Right cardiac atrium (tissue), 5 donors: ENCODE results near the gene DNAH8. TPM values are rescaled to one million over a fixed set of nuclear protein-coding genes. Genes with fewer than 3 reads are reported as not detected.
A peak's percentile ranks its signal among the peaks of the same experiment; 100 is the strongest.
"Not testable (repeated sequence)": the region's sequence is repeated elsewhere in the genome, so short reads cannot be mapped to it uniquely, and the experiment has no call there.

ENCODE experiments used
- ATAC-seq, 2 donors: fragments of 200-7000 bp; cut with Tn5 transposase; one replicate each; pipeline versions ENCODE4 v1.8.0 to v1.9.1; 2020; ENCODE audit warnings: moderate library complexity in 2 of 2, mild to moderate bottlenecking in 1 of 2
- DNase-seq, 3 donors: peaks; one replicate each; pipeline ENCODE4 v3.0.0-alpha.2; 2020
- H3K27ac ChIP-seq: one replicate; pipeline ENCODE4 v1.5.1; 2013; ENCODE audit warnings: mild to moderate bottlenecking, low read length, control low read depth, moderate library complexity
- H3K27me3 ChIP-seq: one replicate; pipeline ENCODE4 v1.6.1; 2013; ENCODE audit not compliant: control insufficient read depth, insufficient read depth
- H3K4me1 ChIP-seq: one replicate; pipeline ENCODE4 v1.6.1; 2013; ENCODE audit warnings: low read length; ENCODE audit not compliant: control insufficient read depth, insufficient read depth
- H3K4me3 ChIP-seq: one replicate; pipeline ENCODE4 v1.5.1; 2013; ENCODE audit warnings: low read length, control low read depth
- H3K9me3 ChIP-seq: one replicate; pipeline ENCODE4 v1.6.1; 2013; ENCODE audit warnings: low read length; ENCODE audit not compliant: control insufficient read depth
- WGBS: extraction: QIAGEN DNeasy Blood & Tissue Kit; methylation state at CpG from one replicate; pipeline ENCODE4 v1.1.7; 2013; 5-methylcytosine and 5-hydroxymethylcytosine counted together
- intact Hi-C, 4 donors: fragments of 100-400 bp; cut with DNase I; formaldehyde crosslinking; loops; one replicate each; pipeline versions ENCODE4 v1.11.0 to v1.14.0; 2022 to 2023
- polyA plus RNA-seq: library from polyadenylated mRNA; stranded (reverse); fragments of 200-250 nt; gene quantifications from one replicate; pipeline ENCODE4 v1.2.3, GENCODE V29; 2013
- total RNA-seq, 4 donors: library from RNA; stranded (reverse); fragmentation: NEBNext Ultra II Directional; extraction: Animal tissue kit (Norgen Biotek cat#: 25700); gene quantifications; one replicate each; pipeline ENCODE4 v1.2.1, GENCODE V29; 2021
- donor health status: healthy with polysubstance abuse.
- donor health status: DM: no; HTN: yes; CAD: no.
- donor health status: DM: no; HTN: no; CAD: no.
- donor health status: DM: no; HTN: yes; CAD: no; lungs with severe emphysema.
- donor health status: DM: yes; HTN: yes; CAD: no.

DNAH8 gene
- total and polyA plus RNA-seq, 5 donors: not detected

DNA sequence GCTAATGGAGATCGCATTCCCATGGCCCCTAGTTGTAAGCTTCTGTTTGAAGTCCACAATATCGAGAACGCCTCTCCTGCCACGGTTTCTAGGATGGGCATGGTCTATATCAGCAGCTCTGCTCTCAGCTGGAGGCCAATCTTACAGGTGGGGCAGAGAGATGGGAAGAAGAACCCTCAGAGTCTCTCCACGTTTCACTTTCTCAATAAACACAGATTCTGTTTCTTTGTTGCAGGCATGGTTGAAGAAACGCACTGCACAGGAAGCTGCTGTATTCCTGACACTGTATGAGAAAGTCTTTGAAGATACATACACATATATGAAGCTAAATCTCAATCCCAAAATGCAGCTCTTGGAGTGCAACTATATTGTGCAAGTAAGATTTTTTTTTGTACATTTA lies 157.9 kb downstream of the DNAH8 start:
- no peak for ATAC-seq
- H3K27me3 ChIP-seq: peaks cover 2% of the 10 kb centered on the region
- no peaks in the 10 kb centered on the region for H3K4me1 ChIP-seq
- H3K9me3 ChIP-seq: no peaks in the 10 kb centered on the region
- H3K27ac ChIP-seq: no peak overlapping the region
- no peak overlapping the region for H3K4me3 ChIP-seq
- WGBS: 69% methylated on average over 6 of the region's 6 CpGs
- intact Hi-C loops: loop anchor here in 3 of 4 donors (5.0 to 10.0 kb wide), 3 partner anchors 62 to 432 kb away; no protein-coding TSS in a partner anchor
- DNase-seq: no peak

DNA sequence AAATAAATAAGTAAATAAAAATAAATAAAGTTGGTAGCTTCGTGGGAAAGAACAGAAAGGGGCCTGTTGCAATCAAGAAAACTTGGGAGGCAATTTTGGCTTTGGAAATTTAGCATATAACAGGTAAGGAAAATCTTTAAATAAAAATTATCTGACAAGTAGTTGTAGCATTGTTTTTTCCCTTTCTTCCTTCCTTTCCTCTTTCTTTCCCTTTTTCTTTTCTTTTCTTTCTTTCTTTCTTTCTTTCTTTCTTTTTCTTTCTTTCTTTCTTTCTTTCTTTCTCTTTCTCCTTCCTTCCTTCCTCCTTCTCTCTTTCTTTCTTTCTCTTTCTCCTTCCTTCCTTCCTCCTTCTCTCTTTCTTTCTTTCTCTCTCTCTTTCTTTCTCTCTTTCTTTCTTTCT lies 158.7 kb downstream of the DNAH8 start:
- not testable (repeated sequence) for DNase-seq

DNA sequence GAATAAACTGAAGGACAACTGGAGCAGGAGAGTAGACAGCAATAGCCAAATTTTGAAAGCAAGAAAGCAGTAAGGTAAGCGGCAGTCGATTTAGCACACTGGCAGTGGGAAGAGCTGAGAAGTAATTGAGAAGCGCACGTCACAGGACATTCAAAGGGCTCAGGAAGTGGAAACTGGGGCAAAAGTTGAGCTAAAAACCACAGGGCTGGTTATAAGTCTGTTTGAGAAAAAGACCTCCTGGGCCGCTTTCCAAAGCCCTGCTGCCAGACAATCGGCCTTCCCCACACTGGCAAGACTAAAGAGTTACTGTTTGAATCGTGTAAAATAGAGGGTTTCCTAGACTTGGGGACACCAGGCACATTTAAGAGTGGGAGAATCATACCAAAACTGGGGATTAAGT lies 161.4 kb downstream of the DNAH8 start:
- DNase-seq (no peak), ATAC-seq (no peak)
- WGBS: 62% methylated on average over 7 of the region's 7 CpGs
- Histone ChIP-seq H3K9me3 (no peaks in the 10 kb centered on the region), H3K27ac (no peak overlapping the region), H3K4me3 (no peak overlapping the region), H3K27me3 (no peaks in the 10 kb centered on the region), H3K4me1 (no peaks in the 10 kb centered on the region)
- intact Hi-C loops: loop anchor here in 3 of 4 donors (5.0 to 10.0 kb wide), 3 partner anchors 58 to 436 kb away; partner anchors contain the start of gene KCNK17 (in 1 of the 3)

More for the DNA sequence above, 158.7 kb downstream of the DNAH8 start:
- ATAC-seq, H3K4me3 ChIP-seq, H3K27ac ChIP-seq, H3K9me3 ChIP-seq, H3K4me1 ChIP-seq, H3K27me3 ChIP-seq: not testable (repeated sequence)
- WGBS: 71% methylated on average over 1 of the region's 1 CpG
- intact Hi-C loops: loop anchor here in 3 of 4 donors (5.0 to 10.0 kb wide), 3 partner anchors 61 to 431 kb away; no protein-coding TSS in a partner anchor

DNA sequence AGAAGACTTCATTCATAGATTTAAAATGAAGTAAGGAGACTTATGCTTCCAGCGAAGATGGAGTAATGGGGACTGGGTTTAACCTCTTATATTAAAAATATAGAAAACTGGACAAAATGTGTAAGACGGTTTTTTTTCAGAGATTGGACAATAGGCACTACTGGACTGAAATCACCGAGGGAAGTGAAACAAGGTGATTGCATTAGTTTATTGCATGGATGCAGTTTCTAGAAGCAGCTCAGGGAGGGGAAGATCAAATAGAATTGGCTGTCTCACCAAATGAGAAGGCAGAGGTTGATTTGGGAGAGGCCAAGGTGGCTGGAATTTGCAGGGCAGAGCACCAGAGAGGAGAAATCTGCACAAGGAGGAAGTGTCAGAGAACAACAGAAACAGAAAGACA lies 162.6 kb downstream of the DNAH8 start:
- Histone ChIP-seq H3K4me1 (no peaks in the 10 kb centered on the region), H3K27me3 (no peaks in the 10 kb centered on the region), H3K4me3 (no peak overlapping the region), H3K27ac (no peak overlapping the region), H3K9me3 (no peaks in the 10 kb centered on the region)
- WGBS: 42% methylated on average over 2 of the region's 3 CpGs
- ATAC-seq (no peak), DNase-seq (no peak)
- intact Hi-C loops: loop anchor here in 3 of 4 donors (5.0 to 10.0 kb wide), 3 partner anchors 57 to 435 kb away; partner anchors contain the start of gene KCNK17 (in 1 of the 3)

DNA sequence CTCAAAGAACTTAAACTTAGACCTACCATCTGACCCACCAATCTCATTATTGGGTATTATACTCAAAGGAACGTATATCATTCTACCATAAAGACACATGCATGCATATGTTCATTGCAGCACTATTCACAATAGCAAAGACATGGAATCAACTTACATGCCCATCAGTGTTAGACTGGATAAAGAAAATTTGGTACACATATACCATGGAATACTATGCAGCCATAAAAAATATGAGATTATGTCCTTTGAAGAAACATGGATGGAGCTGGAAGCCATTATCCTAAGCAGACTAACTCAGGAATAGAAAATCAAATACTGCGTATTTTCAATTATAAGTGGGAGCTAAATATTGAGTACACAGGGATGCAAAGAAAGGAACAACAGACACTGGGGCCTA lies 167.0 kb downstream of the DNAH8 start:
- H3K4me1 ChIP-seq: no peaks in the 10 kb centered on the region
- ATAC-seq (no peak), DNase-seq (no peak)
- 94% methylated on average over 2 of the region's 2 CpGs for WGBS
- H3K9me3 ChIP-seq: no peaks in the 10 kb centered on the region
- no peak overlapping the region for H3K27ac ChIP-seq
- H3K4me3 ChIP-seq: no peak overlapping the region
- no peaks in the 10 kb centered on the region for H3K27me3 ChIP-seq
- intact Hi-C loops: no loop called here

DNA sequence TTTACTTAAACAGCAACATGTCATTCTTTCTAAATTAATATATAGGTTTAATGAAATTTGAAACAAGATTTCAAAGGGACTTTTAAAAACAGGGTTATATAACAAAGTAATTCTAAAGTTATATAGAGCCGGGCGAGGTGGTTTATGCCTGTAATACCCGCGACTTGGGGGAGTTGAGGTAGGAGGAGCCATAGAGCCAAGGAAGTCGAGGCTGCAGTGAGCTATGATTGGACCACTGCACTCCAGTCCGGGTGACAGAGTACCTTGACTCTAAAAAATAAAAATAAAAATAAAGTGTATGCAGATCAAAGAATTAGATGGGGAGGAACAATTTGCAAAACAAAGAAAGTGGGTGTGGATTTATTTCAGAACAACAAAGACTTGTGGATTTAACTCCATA lies 182.4 kb downstream of the DNAH8 start:
- intact Hi-C loops: no loop called here
- WGBS: 83% methylated on average over 6 of the region's 6 CpGs
- Histone ChIP-seq H3K4me1 (no peaks in the 10 kb centered on the region), H3K27ac (no peak overlapping the region), H3K27me3 (no peaks in the 10 kb centered on the region), H3K9me3 (no peaks in the 10 kb centered on the region), H3K4me3 (no peak overlapping the region)
- DNase-seq: no peak
- ATAC-seq: no peak

DNA sequence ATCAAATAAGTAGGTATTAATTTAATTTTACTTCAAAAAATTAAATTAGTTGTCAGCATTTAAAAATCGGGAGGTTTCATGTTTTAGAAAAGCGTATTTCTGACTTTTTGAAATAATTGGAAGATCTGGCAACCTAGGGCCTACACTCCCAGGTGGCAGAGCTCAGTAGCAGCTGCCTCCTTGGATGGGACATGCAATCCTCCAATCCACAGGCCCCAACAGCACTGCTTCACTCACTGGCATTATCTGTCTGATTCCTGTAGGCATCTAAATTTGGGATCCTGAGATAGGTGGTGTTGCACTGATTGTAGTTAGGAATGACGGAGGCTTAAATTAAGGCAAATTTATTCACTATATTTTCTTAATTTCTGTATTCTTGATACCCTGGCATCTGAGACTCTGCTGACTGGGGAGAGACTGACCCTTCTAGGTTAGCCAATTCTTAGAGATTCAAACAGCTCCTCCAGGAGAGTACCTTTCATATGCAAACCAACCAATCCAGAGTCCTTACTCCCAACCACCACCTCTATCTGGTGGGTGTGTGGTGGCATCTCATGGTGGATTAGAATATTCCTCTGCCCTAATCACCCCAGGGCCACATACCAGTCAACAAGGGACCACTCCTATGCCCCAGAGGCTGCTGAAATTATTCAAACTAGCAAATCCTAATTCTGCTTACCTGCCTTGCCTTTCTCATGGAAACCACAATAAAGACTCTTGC lies 186.9 kb downstream of the DNAH8 start:
- intact Hi-C loops: no loop called here
- no peak for DNase-seq
- WGBS: 90% methylated on average over 3 of the region's 3 CpGs
- no peak for ATAC-seq
- Histone ChIP-seq H3K4me3 (no peak overlapping the region), H3K27me3 (no peaks in the 10 kb centered on the region), H3K4me1 (no peaks in the 10 kb centered on the region), H3K27ac (no peak overlapping the region), H3K9me3 (no peaks in the 10 kb centered on the region)

DNA sequence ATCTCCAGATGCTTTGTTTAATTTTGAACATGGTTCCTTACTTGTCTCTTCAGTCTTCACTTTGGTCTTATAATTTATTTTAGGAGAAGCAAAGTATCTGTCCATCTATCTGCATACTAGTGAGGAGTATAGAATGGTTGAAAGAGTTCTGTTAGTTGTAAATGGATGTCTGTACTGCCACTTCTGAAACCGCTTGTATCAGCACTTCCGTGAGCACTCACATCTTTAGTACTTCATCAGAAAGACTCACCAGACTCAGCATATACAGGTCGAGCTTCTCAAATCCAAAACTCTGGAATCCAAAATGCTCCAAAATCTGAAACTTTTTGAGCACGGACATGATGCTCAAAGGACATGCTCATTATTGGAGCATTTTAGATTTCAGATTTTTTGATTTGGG lies 191.5 kb downstream of the DNAH8 start:
- ATAC-seq (no peak), DNase-seq (no peak)
- Histone ChIP-seq H3K4me3 (no peak overlapping the region), H3K4me1 (no peaks in the 10 kb centered on the region), H3K9me3 (no peaks in the 10 kb centered on the region), H3K27me3 (no peaks in the 10 kb centered on the region), H3K27ac (no peak overlapping the region)
- intact Hi-C loops: no loop called here
- 79% methylated on average over 4 of the region's 4 CpGs for WGBS

DNA sequence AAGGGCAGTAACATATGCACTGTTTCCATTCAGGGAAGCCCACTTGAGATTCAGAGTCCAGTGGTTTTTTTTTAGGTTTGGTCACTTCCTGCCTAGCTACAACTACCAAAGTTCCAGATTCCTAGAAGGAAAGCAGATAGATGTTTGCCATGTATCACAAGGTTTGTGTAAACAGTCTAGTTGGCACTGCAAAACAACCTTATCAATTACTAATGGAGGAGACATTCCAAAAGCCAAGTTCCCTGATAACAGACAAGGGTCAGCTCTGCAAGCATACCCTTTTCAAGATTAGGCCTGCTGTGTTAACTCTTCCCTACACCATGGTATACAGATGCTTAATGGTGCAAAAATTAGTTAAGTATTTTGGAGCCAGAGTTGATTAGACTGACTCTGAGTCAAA lies 192.2 kb downstream of the DNAH8 start:
- H3K27ac ChIP-seq: no peak overlapping the region
- no peaks in the 10 kb centered on the region for H3K9me3 ChIP-seq
- DNase-seq: no peak
- intact Hi-C loops: no loop called here
- no peaks in the 10 kb centered on the region for H3K27me3 ChIP-seq
- no peak for ATAC-seq
- no peak overlapping the region for H3K4me3 ChIP-seq
- no peaks in the 10 kb centered on the region for H3K4me1 ChIP-seq

DNA sequence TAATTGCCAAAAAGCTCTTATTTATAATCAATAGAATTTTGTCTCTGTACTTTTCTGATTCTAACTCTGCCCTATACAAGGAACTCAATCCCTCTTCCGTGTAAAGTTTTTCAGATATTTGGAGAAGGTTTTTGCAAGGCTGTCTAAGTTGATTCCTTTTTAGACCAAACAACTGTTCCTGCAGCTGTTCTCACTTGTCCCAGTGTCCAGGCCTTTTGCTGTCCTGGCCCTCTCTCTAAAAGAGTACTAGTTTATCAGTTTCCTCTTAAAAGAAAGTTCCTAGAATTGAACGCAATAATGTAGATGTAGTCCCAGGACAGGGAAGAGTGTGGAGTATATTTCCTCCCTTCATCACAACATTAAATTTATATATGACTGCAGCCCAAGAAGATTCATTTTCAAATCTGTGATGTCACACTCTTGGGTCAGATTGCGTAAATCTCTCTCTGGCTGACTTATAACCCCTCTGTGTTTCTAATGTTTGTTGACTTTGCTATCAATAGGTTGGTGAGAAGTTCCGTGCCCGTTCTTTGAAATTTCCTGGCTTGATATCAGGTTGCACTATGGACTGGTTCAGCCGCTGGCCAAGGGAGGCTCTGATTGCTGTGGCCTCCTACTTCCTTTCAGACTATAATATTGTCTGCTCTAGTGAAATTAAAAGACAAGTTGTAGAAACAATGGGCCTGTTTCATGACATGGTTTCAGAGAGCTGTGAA lies 194.1 kb downstream of the DNAH8 start:
- Histone ChIP-seq H3K4me1 (no peaks in the 10 kb centered on the region), H3K27me3 (no peaks in the 10 kb centered on the region), H3K27ac (no peak overlapping the region), H3K4me3 (no peak overlapping the region), H3K9me3 (no peaks in the 10 kb centered on the region)
- 52% methylated on average over 6 of the region's 6 CpGs for WGBS
- ATAC-seq (peak in 1 of 2 donors; percentile 32), DNase-seq (peak in 1 of 3 donors; percentile 40)
- intact Hi-C loops: no loop called here

DNA sequence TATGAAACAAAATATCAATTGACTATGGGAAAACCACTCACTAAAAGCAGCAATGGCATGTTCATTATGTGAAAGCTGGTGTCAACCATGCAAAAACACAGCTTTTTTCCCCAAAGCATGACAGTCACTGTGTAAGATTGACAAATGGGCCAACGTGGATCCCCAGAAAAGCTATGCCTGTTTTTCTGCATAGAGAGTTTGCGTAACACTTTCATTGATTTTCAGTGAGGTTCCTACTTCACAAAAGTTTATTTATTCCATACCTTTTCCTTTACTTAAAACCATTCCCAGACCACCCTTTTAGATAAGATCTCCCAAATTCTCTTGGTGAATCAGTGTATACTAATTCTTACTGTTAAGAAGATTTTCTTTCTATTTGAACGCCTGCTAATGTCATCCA lies 195.1 kb downstream of the DNAH8 start:
- H3K4me1 ChIP-seq: no peaks in the 10 kb centered on the region
- intact Hi-C loops: no loop called here
- no peak overlapping the region for H3K4me3 ChIP-seq
- no peak overlapping the region for H3K27ac ChIP-seq
- no peaks in the 10 kb centered on the region for H3K27me3 ChIP-seq
- no peaks in the 10 kb centered on the region for H3K9me3 ChIP-seq
- DNase-seq (no peak), ATAC-seq (no peak)
- 85% methylated on average over 3 of the region's 3 CpGs for WGBS
